ENCODE results near the gene MAGEF1.
A peak's percentile ranks its signal among the peaks of the same experiment; 100 is the strongest.

MAGEF1 gene

GRCh38 chr3:184693011-184693975, 18.6 kb downstream of the MAGEF1 start:
- no peak for DNase-seq
- no peaks in the 10 kb centered on the region for H3K36me3 ChIP-seq (replicated peaks)
- TF ChIP-seq CTCF (IDR thresholded peaks at IDR 0.05; ENCODE audit: low read depth, low read length, missing control alignments), result peak; percentile 6
- in situ Hi-C loops (cut with HindIII; ENCODE audit: low pct_ligation_motif_present, low sequenced_read_pairs), result no loop called here
- no peak overlapping the region for H3K27ac ChIP-seq
- no peak overlapping the region for H3K4me3 ChIP-seq (ENCODE audit: low read depth, low read length)
- no peaks in the 10 kb centered on the region for H3K27me3 ChIP-seq (replicated peaks)

DNA sequence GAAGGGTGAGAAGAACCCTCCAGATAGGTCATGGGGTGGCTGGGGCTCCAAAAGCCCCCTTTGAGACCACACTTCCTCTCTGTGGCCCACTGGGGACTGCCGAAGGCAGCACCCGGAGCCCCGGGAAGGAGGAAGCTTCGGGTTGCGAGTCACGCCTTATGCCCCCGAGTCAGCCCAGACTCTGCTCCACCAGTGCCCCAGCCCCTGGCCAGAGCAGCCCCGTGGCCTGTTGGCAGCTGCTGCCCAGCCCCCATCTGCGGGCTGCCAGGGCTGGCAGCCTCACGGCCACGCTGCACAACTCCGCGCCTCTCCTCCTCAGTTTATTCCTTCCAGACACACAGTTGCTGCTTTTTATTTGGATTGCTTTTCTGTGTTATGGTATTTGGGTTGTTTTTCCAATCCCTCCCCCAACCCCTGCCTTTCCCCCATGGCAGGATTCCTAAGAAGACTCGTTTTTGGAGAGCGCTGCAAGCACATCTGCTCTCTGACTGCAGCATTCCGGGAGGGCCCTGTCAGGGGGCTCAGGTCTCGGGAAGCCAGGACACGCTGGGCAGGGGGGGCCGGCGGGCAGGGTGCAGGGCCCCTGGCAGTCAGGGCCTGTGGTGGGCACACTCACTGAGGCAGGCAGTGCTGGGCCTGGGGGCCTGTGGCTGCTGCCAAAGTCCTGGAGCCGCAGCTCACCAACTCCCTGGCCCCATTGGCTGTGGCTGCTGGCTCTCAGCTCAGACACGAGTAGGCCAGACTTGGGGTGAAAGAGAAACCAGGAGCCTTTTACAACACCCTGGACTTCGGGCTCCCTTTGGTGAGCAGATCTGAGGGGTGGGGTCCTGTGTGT, 20.2 kb downstream of the MAGEF1 start:
- no peak for DNase-seq
- no peak for TF ChIP-seq CTCF (IDR thresholded peaks at IDR 0.05; ENCODE audit: low read depth, low read length, missing control alignments)
- in situ Hi-C loops (cut with HindIII; ENCODE audit: low pct_ligation_motif_present, low sequenced_read_pairs), result no loop called here
- H3K36me3 ChIP-seq (replicated peaks), result no peaks in the 10 kb centered on the region
- no peak overlapping the region for H3K4me3 ChIP-seq (ENCODE audit: low read depth, low read length)
- no peaks in the 10 kb centered on the region for H3K27me3 ChIP-seq (replicated peaks)
- no peak overlapping the region for H3K27ac ChIP-seq

GRCh38 chr3:184690192-184690883, 21.5 kb downstream of the MAGEF1 start:
- H3K27me3 ChIP-seq (replicated peaks), result no peaks in the 10 kb centered on the region
- no peak for TF ChIP-seq CTCF (IDR thresholded peaks at IDR 0.05; ENCODE audit: low read depth, low read length, missing control alignments)
- H3K36me3 ChIP-seq (replicated peaks), result no peaks in the 10 kb centered on the region
- H3K27ac ChIP-seq, result no peak overlapping the region
- no peak for DNase-seq
- in situ Hi-C loops (cut with HindIII; ENCODE audit: low pct_ligation_motif_present, low sequenced_read_pairs), result no loop called here
- no peak overlapping the region for H3K4me3 ChIP-seq (ENCODE audit: low read depth, low read length)

GRCh38 chr3:184688882-184689271, 23.0 kb downstream of the MAGEF1 start:
- H3K27me3 ChIP-seq (replicated peaks), result no peaks in the 10 kb centered on the region
- no peak for TF ChIP-seq CTCF (IDR thresholded peaks at IDR 0.05; ENCODE audit: low read depth, low read length, missing control alignments)
- in situ Hi-C loops (cut with HindIII; ENCODE audit: low pct_ligation_motif_present, low sequenced_read_pairs), result no loop called here

DNA sequence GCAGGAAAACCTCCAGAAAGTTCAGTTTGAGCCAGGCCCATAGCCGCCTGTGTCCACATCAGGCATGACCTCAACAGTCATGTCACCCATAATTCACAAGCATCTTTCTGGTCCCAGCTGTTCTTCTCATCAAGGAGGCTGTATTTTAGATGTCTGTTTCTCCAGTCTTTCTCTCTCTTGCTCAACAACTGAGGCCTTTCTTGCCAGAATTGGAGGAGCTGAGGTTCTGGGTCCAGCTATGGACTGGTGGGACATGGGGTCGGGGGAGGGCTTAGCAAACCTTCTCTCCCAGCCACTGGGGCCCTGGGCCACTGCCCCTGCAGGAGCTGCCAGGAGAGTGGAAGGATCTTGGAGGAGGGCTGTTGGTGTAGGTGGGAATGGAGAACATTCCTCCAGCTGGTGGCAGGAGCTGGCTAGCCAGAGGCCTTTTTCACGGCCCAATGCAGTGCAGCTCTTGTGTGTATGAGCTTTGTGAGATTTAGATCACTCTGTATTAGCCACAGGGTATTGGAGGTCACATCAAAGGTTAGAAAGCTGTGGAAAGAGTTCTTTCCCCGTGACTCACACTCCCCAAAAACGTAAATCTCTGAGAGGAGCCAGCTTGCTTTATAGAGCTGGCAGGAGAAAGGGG, 23.5 kb downstream of the MAGEF1 start:
- peak; percentile 34 for DNase-seq
- in situ Hi-C loops (cut with HindIII; ENCODE audit: low pct_ligation_motif_present, low sequenced_read_pairs), result no loop called here
- Histone ChIP-seq H3K4me3 (ENCODE audit: low read depth, low read length) (no peak overlapping the region), H3K27me3 (replicated peaks) (no peaks in the 10 kb centered on the region), H3K27ac (no peak overlapping the region), H3K36me3 (replicated peaks) (no peaks in the 10 kb centered on the region)
- no peak for TF ChIP-seq CTCF (IDR thresholded peaks at IDR 0.05; ENCODE audit: low read depth, low read length, missing control alignments)

More at GRCh38 chr3:184688882-184689271, 23.0 kb downstream of the MAGEF1 start:
- Histone ChIP-seq H3K27ac (no peak overlapping the region), H3K36me3 (replicated peaks) (no peaks in the 10 kb centered on the region), H3K4me3 (ENCODE audit: low read depth, low read length) (no peak overlapping the region)
- DNase-seq, result no peak

Data from brain microvascular endothelial cell (primary cell).